ENCODE results near the gene ZNF584. TPM values are rescaled to one million over a fixed set of nuclear protein-coding genes. Genes with fewer than 3 reads are reported as not detected.

The ZNF584 gene
- total RNA-seq: 12.6 and 12.7 TPM in 2 replicates

GRCh38 chr19:58408152-58409009 lies at the start of gene ZNF584:
TSS of gene ZNF584 (plus strand) at chr19:58408649. CDS start at chr19:58409148, 499 bp downstream.

GRCh38 chr19:58362272-58362994 lies 46.0 kb upstream of the ZNF584 start, which contains the start of gene ZNF497:
TSS of gene ZNF497 (minus strand) at chr19:58362751. CDS start at chr19:58357635, 5,116 bp downstream.

GRCh38 chr19:58380662-58381459 lies 27.6 kb upstream of the ZNF584 start, which contains the start of gene ZNF837:
TSS of gene ZNF837 (minus strand) at chr19:58381030. CDS start at chr19:58369332, 11,698 bp downstream.

GRCh38 chr19:58386576-58387337 lies 21.7 kb upstream of the ZNF584 start, which contains the start of gene RPS5:
TSS of gene RPS5 (plus strand) at chr19:58387269. CDS start at chr19:58388138, 869 bp downstream.

GRCh38 chr19:58395220-58395978 lies 13.1 kb upstream of the ZNF584 start, which contains the start of gene RNF225:
TSS of gene RNF225 (plus strand) at chr19:58395656. CDS start at chr19:58396090, 434 bp downstream.

GRCh38 chr19:58439576-58440554 lies 31.4 kb downstream of the ZNF584 start, which contains the start of gene ZNF132:
TSS of gene ZNF132 (minus strand) at chr19:58440153. CDS start at chr19:58439821, 332 bp downstream.

GRCh38 chr19:58451358-58452101 lies 43.1 kb downstream of the ZNF584 start, which contains the start of gene ZNF324B:
TSS of gene ZNF324B (plus strand) at chr19:58451622. CDS start at chr19:58453702, 2,080 bp downstream.

GRCh38 chr19:58466760-58467589 lies 58.5 kb downstream of the ZNF584 start, which contains the start of gene ZNF324:
TSS of gene ZNF324 (plus strand) at chr19:58467080. CDS start at chr19:58469186, 2,106 bp downstream.

Other genes starting within 250 kb of the ZNF584 start
- 13.0 and 16.4 TPM in 2 replicates for gene ZNF274, start 225.6 kb upstream of the ZNF584 start, total RNA-seq
- gene ZNF544, start 179.7 kb upstream of the ZNF584 start, total RNA-seq: 25.5 TPM in 2 replicates
- gene ZNF8, start 129.7 kb upstream of the ZNF584 start, total RNA-seq: 2.2 and 2.7 TPM in 2 replicates
- 25.4 and 31.8 TPM in 2 replicates for gene ERVK3-1, start 103.3 kb upstream of the ZNF584 start, total RNA-seq
- 1.4 and 2.9 TPM in 2 replicates for gene ZSCAN22, start 81.7 kb upstream of the ZNF584 start, total RNA-seq
- gene A1BG, start 55.2 kb upstream of the ZNF584 start, total RNA-seq: 13.9 and 19.7 TPM in 2 replicates
- gene ZNF497, start 45.9 kb upstream of the ZNF584 start, total RNA-seq: 0.79 and 1.7 TPM in 2 replicates
- 1.2 and 2.0 TPM in 2 replicates for gene ZNF837, start 27.6 kb upstream of the ZNF584 start, total RNA-seq
- gene RPS5, start 21.4 kb upstream of the ZNF584 start, total RNA-seq: 2,454 and 4,367 TPM in 2 replicates
- gene RNF225, start 13.0 kb upstream of the ZNF584 start, total RNA-seq: 0.16 and 0.17 TPM in 2 replicates
- gene ZNF132, start 31.5 kb downstream of the ZNF584 start, total RNA-seq: 9.1 and 10.4 TPM in 2 replicates
- 8.0 and 11.3 TPM in 2 replicates for gene ZNF324B, start 43.0 kb downstream of the ZNF584 start, total RNA-seq
- gene ZNF324, start 58.4 kb downstream of the ZNF584 start, total RNA-seq: 9.9 and 15.6 TPM in 2 replicates
- gene ZNF446, start 67.7 kb downstream of the ZNF584 start, total RNA-seq: 6.0 and 8.5 TPM in 2 replicates
- gene SLC27A5, start 103.3 kb downstream of the ZNF584 start, total RNA-seq: 10.1 and 14.0 TPM in 2 replicates
- 5.8 and 7.2 TPM in 2 replicates for gene ZBTB45, start 111.2 kb downstream of the ZNF584 start, total RNA-seq
- 355 and 415 TPM in 2 replicates for gene TRIM28, start 135.4 kb downstream of the ZNF584 start, total RNA-seq
- gene CHMP2A, start 146.5 kb downstream of the ZNF584 start, total RNA-seq: 177 and 204 TPM in 2 replicates
- 69.5 and 80.7 TPM in 2 replicates for gene UBE2M, start 150.0 kb downstream of the ZNF584 start, total RNA-seq
- gene MZF1, start 164.7 kb downstream of the ZNF584 start, total RNA-seq: 12.8 and 19.1 TPM in 2 replicates

Data from bronchial smooth muscle cell (primary cell).